IPS DF 6.9 (cell line): Measurements from ENCODE around the gene NFATC3.

Experiments used
- DNase-seq: peaks from one replicate; pipeline ENCODE4 v3.0.0-alpha.2; 2013; ENCODE audit warnings: low read depth, low spot score
- H3K27ac ChIP-seq: one replicate; pipeline ENCODE4 v1.5.1; 2013; ENCODE audit warnings: low read length, control low read depth
- H3K27me3 ChIP-seq: 2 replicates; pipeline ENCODE4 v1.6.1; 2013; ENCODE audit warnings: mild to moderate bottlenecking, low read length; ENCODE audit not compliant: control insufficient read depth, insufficient read depth
- H3K36me3 ChIP-seq: 2 replicates; pipeline ENCODE4 v1.6.1; 2013; ENCODE audit warnings: low read length; ENCODE audit not compliant: control insufficient read depth, insufficient read depth
- H3K4me1 ChIP-seq: 2 replicates; pipeline ENCODE4 v1.6.1; 2013; ENCODE audit warnings: low read length; ENCODE audit not compliant: control insufficient read depth, insufficient read depth
- H3K4me3 ChIP-seq: 2 replicates; pipeline ENCODE4 v1.5.1; 2013; ENCODE audit warnings: mild to moderate bottlenecking, low read length
- H3K9me3 ChIP-seq: 2 replicates; pipeline ENCODE4 v1.6.1; 2013; ENCODE audit warnings: low read length, inconsistent platforms; ENCODE audit not compliant: control insufficient read depth, insufficient read depth
- WGBS: extraction: QIAGEN DNeasy Blood & Tissue Kit; methylation state at CpG from one replicate; pipeline ENCODE4 v1.1.7; 2013; ENCODE audit warnings: mixed read lengths, missing lambda C conversion rate; ENCODE audit not compliant: insufficient read length, insufficient coverage; 5-methylcytosine and 5-hydroxymethylcytosine counted together

NFATC3 gene

DNA sequence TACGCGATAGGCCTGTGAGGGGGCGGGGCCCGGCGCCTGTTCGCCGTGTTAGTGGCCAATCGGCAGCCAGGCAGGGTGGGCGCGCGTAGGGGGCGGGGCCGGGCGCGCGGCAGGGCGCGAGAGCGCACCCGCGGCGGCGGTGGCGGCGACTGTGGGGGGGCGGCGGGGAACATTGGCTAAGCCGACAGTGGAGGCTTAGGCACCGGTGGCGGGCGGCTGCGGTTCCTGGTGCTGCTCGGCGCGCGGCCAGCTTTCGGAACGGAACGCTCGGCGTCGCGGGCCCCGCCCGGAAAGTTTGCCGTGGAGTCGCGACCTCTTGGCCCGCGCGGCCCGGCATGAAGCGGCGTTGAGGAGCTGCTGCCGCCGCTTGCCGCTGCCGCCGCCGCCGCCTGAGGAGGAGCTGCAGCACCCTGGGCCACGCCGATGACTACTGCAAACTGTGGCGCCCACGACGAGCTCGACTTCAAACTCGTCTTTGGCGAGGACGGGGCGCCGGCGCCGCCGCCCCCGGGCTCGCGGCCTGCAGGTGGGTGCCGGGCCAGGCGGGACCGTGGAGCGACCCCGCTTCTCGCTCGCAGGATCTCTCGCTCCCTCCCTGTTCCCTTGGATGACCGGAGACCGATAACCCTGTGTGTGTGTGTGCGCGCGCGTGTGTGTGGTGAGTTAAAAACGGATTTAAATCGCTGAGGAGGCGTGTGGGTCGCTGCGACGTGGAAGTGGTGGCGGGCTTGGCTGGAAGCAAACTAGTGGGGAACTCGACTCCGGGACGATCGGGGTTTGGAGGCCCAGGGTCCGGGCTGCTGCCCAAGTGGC, at the start of gene NFATC3:
Gene NFATC3, plus strand, starts transcription at position 112 of the 813 bp plus-strand sequence. Its CDS starts 312 bp downstream, at position 424.
- Histone ChIP-seq H3K27ac (no peak within 1 kb of the TSS), H3K27me3 (no peaks in the 10 kb centered on the region), H3K9me3 (no peaks in the 10 kb centered on the region), H3K4me3 (peak within 1 kb of the TSS; percentile 90), H3K4me1 (peaks cover 2% of the 10 kb centered on the region; the same call in 1 of the 2 replicates), H3K36me3 (no peaks in the 10 kb centered on the region)
- peak; percentile 70 for DNase-seq
- WGBS: no CpG with 5 or more reads among the region's 104 CpGs

- no peak overlapping the region for H3K4me3 ChIP-seq
- no CpG with 5 or more reads among the region's 9 CpGs for WGBS
- H3K27ac ChIP-seq: no peak overlapping the region
- no peaks in the 10 kb centered on the region for H3K36me3 ChIP-seq
- H3K4me1 ChIP-seq: no peaks in the 10 kb centered on the region
- no peak for DNase-seq
- no peaks in the 10 kb centered on the region for H3K27me3 ChIP-seq
- H3K9me3 ChIP-seq: no peaks in the 10 kb centered on the region; the same call in 1 of the 2 replicates
Measured at GRCh38 chr16:68037841-68038597, 47.2 kb upstream of the NFATC3 start.

- H3K36me3 ChIP-seq: no peaks in the 10 kb centered on the region
- no CpG with 5 or more reads among the region's 14 CpGs for WGBS
- DNase-seq: peak; percentile 70
- no peaks in the 10 kb centered on the region for H3K4me1 ChIP-seq
- no peak overlapping the region for H3K27ac ChIP-seq
- H3K4me3 ChIP-seq: no peak overlapping the region
- no peaks in the 10 kb centered on the region for H3K27me3 ChIP-seq
- no peaks in the 10 kb centered on the region for H3K9me3 ChIP-seq
Measured at GRCh38 chr16:68040506-68041288, 44.5 kb upstream of the NFATC3 start.

DNA sequence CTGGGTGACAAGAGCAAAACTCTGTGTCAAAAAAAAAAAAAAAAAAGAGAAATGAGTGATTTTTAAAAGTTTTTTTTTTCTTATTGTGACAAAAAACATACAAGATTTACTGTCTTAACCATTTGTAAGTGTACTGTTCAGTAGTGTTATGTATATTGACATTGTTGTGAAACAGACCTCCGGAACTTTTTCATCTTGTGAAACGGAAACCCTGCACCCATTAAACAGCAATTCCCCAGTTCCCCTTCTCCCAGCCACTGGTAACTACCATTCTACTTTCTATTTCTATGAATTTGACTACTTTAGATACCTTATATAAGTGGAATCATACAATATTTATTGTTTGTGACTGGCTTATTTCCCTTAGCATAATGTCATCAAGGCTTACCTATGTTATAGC, 43.4 kb upstream of the NFATC3 start:
- WGBS: no CpG with 5 or more reads among the region's 2 CpGs
- no peaks in the 10 kb centered on the region for H3K36me3 ChIP-seq
- H3K27ac ChIP-seq: no peak overlapping the region
- DNase-seq: no peak
- H3K4me1 ChIP-seq: no peaks in the 10 kb centered on the region
- H3K27me3 ChIP-seq: no peaks in the 10 kb centered on the region
- no peak overlapping the region for H3K4me3 ChIP-seq
- H3K9me3 ChIP-seq: no peaks in the 10 kb centered on the region

DNA sequence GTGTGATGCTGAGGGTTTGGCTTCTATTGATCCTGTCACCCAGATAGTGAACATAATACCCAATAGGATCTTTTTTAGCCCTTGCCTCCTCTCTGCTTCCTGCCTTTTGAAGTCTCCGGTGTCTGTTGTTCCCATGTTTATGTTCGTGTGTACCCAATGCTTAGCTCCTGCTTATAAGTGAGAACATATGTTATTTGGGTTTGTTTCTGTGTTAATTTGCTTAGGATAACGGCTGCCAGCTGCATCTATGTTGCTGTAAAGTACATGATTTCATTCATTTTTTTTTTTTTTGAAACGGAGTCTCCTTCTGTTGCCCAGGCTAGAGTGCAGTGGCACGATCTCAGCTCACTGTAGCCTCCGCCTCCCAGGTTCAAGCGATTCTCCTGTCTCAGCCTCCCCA, 39.1 kb upstream of the NFATC3 start:
- H3K36me3 ChIP-seq: peaks cover 4% of the 10 kb centered on the region; the same call in 1 of the 2 replicates
- no peaks in the 10 kb centered on the region for H3K4me1 ChIP-seq
- no CpG with 5 or more reads among the region's 7 CpGs for WGBS
- no peaks in the 10 kb centered on the region for H3K27me3 ChIP-seq
- H3K9me3 ChIP-seq: no peaks in the 10 kb centered on the region
- H3K4me3 ChIP-seq: no peak overlapping the region
- no peak overlapping the region for H3K27ac ChIP-seq
- no peak for DNase-seq

GRCh38 chr16:68047987-68048386, 37.2 kb upstream of the NFATC3 start:
- DNase-seq: no peak
- Histone ChIP-seq H3K27ac (no peak overlapping the region), H3K4me3 (no peak overlapping the region), H3K9me3 (no peaks in the 10 kb centered on the region), H3K36me3 (peaks cover 4% of the 10 kb centered on the region; the same call in 1 of the 2 replicates), H3K27me3 (no peaks in the 10 kb centered on the region), H3K4me1 (no peaks in the 10 kb centered on the region)
- no CpG with 5 or more reads among the region's 2 CpGs for WGBS

DNA sequence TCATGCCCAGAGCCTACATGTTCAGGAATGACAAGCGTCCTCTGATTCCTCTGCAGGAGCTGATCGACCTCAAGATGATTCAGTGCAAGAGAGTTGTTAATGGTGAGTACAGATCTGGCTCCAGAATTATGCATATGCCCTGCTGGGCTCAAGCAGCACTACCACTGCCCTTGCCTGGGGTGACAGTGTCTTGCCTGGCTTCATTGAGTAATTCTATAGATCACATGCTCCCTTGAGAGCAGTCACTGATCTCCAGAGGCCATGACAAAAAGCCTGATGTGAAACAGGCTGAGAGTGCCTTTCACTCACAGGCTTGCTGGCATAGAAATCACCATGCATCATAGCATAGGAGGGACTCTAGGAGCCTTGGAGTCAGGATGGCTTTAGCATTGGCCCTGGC, 35.7 kb upstream of the NFATC3 start:
- no peaks in the 10 kb centered on the region for H3K27me3 ChIP-seq
- WGBS: no CpG with 5 or more reads among the region's 2 CpGs
- no peak for DNase-seq
- H3K4me3 ChIP-seq: no peak overlapping the region
- peaks cover 7% of the 10 kb centered on the region; the same call in 1 of the 2 replicates for H3K36me3 ChIP-seq
- no peak overlapping the region for H3K27ac ChIP-seq
- H3K9me3 ChIP-seq: no peaks in the 10 kb centered on the region
- no peaks in the 10 kb centered on the region for H3K4me1 ChIP-seq

GRCh38 chr16:68055395-68055794, 29.8 kb upstream of the NFATC3 start:
- DNase-seq: no peak
- Histone ChIP-seq H3K36me3 (peaks cover 3% of the 10 kb centered on the region; the same call in 1 of the 2 replicates), H3K27ac (no peak overlapping the region), H3K4me1 (no peaks in the 10 kb centered on the region), H3K9me3 (no peaks in the 10 kb centered on the region), H3K4me3 (no peak overlapping the region), H3K27me3 (no peaks in the 10 kb centered on the region)
- WGBS: no CpG with 5 or more reads among the region's 3 CpGs

DNA sequence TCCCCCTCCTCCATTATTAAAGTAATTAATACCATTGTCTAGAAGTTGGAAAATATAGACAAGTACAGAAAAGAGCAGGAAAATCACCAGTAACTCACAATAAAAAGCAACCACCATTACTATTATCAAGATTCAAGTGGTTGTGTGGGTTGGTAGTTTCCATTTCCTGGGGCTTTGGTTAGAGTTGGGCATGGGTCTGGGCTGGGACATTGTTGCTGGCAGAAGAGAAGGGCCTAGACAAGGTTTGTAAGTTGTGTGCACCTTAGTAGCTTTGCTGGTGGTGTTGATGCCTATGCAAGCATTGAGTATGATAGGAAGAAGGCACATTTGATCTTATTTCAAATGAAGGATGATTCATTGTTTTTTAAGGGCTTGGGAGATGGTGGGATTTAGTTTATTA, 25.4 kb upstream of the NFATC3 start:
- Histone ChIP-seq H3K9me3 (no peaks in the 10 kb centered on the region), H3K36me3 (no peaks in the 10 kb centered on the region; the same call in 1 of the 2 replicates), H3K27ac (no peak overlapping the region), H3K4me3 (no peak overlapping the region), H3K27me3 (no peaks in the 10 kb centered on the region), H3K4me1 (no peaks in the 10 kb centered on the region)
- DNase-seq: no peak

DNA sequence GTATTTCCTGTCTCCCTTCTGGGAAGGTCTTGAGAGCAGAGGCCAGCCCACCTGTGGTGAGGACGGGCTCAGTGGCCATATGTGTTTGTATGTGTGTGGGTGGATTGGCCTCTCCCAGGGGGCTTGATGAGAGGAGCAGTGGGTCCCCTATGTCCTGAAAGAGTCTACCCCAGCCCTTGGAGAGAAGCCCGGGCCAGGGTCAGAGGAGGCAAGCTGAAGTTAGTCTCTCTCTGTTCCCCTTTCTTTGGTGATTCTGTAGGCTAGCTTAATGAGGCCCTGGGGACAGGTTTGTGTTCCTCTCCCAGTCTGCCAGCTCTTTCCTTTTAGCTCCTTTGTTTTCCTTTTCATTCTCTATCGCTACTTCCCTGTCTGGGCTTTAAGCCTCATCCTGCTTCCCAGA, 23.8 kb upstream of the NFATC3 start:
- no peaks in the 10 kb centered on the region for H3K27me3 ChIP-seq
- H3K36me3 ChIP-seq: no peaks in the 10 kb centered on the region; the same call in 1 of the 2 replicates
- DNase-seq: no peak
- H3K4me3 ChIP-seq: no peak overlapping the region
- no peaks in the 10 kb centered on the region for H3K4me1 ChIP-seq
- H3K27ac ChIP-seq: no peak overlapping the region
- H3K9me3 ChIP-seq: no peaks in the 10 kb centered on the region
- WGBS: no CpG with 5 or more reads among the region's 3 CpGs
